Adipocyte (in vitro differentiated cells): Measurements from ENCODE around the gene PRDM16.

ENCODE experiments used
- DNase-seq: peaks from one replicate; pipeline ENCODE4 v3.0.0-alpha.2; 2015; ENCODE audit warnings: low read depth
- H3K27me3 ChIP-seq: replicated peaks from 2 replicates; pipeline ENCODE4 v1.7.0; 2013; ENCODE audit warnings: mild to moderate bottlenecking, low read length, moderate library complexity; ENCODE audit not compliant: control insufficient read depth, insufficient read depth
- H3K36me3 ChIP-seq: 2 replicates; pipeline ENCODE4 v1.7.0; 2013; ENCODE audit warnings: low read length, mild to moderate bottlenecking, moderate library complexity; ENCODE audit not compliant: control insufficient read depth, insufficient read depth, severe bottlenecking
- H3K4me1 ChIP-seq: 2 replicates; pipeline ENCODE4 v1.7.0; 2013; ENCODE audit warnings: mild to moderate bottlenecking, low read length, moderate library complexity; ENCODE audit not compliant: control insufficient read depth, insufficient read depth
- H3K4me3 ChIP-seq: 2 replicates; pipeline ENCODE4 v1.7.0; 2013; ENCODE audit warnings: mild to moderate bottlenecking, low read length, moderate library complexity
- H3K9ac ChIP-seq: 2 replicates; pipeline ENCODE4 v1.7.0; 2013; ENCODE audit warnings: mild to moderate bottlenecking, low read length, moderate library complexity
- H3K9me3 ChIP-seq: 2 replicates; pipeline ENCODE4 v1.7.0; 2013; ENCODE audit warnings: mild to moderate bottlenecking, low read length, moderate library complexity; ENCODE audit not compliant: control insufficient read depth

PRDM16 gene

DNA sequence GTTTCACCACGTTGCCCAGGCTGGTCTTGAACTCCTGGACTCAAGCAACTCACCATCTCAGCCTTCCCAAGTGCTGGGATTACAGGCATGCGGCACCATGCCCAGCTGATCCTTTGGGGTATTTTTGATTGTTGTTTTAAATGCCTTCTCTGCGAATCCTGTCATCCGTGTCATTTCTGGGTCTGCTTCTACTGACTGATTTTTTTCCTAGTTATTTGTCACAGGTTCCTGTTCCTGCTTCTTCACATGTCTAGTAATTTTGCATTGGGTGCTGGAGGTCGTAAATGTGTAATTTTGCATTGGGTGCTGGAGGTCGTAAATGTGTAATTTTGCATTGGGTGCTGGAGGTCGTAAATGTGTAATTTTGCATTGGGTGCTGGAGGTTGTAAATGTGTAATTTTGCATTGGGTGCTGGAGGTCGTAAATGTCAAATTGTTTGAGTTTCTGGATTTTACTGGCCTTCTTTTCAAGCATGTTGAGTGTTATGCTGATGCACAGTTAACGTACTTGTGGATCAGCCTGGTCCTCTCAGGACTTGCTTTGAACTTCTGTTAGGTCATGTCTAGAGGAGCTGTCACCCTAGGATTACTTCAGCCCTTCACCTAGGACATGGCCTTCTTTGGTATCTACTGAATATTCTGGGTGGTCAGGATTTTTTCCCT is 381.3 kb downstream of the PRDM16 start:
- no peaks in the 10 kb centered on the region for H3K4me1 ChIP-seq
- H3K9me3 ChIP-seq: peaks cover 40% of the 10 kb centered on the region
- H3K4me3 ChIP-seq: no peak overlapping the region
- no peak overlapping the region for H3K9ac ChIP-seq
- no peak for DNase-seq
- peaks cover 56% of the 10 kb centered on the region for H3K27me3 ChIP-seq
- no peaks in the 10 kb centered on the region for H3K36me3 ChIP-seq

GRCh38 chr1:3450983-3451382 is 382.0 kb downstream of the PRDM16 start:
- no peak overlapping the region for H3K9ac ChIP-seq
- no peak for DNase-seq
- peaks cover 34% of the 10 kb centered on the region for H3K9me3 ChIP-seq
- peaks cover 60% of the 10 kb centered on the region for H3K27me3 ChIP-seq
- H3K4me3 ChIP-seq: no peak overlapping the region
- no peaks in the 10 kb centered on the region for H3K4me1 ChIP-seq
- no peaks in the 10 kb centered on the region for H3K36me3 ChIP-seq

DNA sequence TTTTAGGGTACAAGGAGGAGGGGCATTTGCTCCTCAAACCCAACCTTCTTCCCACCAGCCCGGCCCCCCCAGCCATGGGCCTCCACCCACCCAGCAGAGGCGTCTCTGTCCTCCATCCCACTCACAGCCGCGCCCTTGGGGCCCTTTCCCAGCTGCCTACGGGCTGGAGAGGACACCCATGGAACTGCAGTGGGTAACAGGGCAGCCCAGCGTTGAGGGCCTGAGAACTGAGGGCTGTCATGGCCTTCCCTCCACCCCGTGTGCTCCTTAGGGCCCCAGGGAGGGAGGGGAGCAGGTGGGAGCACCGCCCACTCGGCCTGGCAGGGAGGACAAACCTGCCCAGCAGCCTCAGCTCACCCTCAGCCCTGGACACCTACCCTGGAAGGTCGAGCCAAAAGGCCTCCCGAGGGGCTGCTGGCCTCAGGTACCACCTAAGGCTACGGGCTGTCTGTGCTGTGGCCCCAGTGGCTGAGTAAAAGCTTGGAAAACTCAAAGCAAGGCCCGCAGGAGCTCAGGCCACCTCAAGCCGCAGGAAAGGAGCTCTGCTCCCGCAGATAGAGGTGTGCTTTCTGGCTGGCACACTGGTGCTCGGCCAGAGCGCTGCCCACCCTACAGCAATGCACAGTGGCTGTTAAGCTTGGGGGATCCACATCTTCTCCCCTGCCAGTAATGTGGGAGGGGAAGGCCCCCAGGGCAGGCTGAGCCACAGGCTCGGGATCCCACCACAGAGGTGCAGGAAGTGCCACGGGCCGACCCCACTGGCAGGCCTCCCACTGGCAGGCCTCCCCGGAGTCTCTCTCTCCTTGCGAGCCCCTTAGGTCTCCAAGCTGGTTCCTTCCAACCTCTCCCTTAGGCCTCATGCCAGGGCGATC is 383.2 kb downstream of the PRDM16 start:
- no peak for DNase-seq
- H3K9ac ChIP-seq: peak overlapping the region; percentile 74
- no peaks in the 10 kb centered on the region for H3K4me1 ChIP-seq
- H3K27me3 ChIP-seq: peaks cover 72% of the 10 kb centered on the region
- H3K9me3 ChIP-seq: peaks cover 26% of the 10 kb centered on the region
- no peak overlapping the region for H3K4me3 ChIP-seq
- no peaks in the 10 kb centered on the region for H3K36me3 ChIP-seq

- no peaks in the 10 kb centered on the region for H3K4me1 ChIP-seq
- DNase-seq: no peak
Observed at GRCh38 chr1:3452866-3453175, 383.8 kb downstream of the PRDM16 start.

DNA sequence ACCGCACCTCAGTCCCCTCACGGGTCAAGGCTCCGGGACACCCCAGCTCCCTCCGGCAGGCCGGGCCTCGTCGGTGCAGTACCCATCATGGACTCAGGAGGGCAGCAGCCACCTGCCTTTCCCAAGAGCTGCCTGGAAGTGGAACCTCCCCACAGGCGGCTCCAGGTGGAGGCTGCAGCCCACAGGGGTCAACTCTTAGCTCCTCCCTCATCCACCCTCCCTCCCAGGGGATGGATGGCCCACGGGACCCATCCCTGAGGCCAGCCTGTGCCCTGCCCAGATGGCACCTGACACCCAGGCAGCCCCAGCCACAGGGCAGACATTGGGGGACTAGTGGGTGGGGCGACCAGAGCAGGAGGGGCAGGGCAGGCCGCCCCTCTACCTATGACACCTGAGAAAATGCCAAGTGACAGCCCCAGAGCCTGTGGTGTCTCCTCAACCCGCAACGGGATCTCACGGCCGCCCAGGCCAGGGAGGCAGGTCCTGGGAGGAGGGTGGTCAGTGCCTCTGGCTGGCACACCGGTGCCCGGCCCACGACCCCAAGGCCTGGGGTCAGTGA is 384.3 kb downstream of the PRDM16 start:
- H3K4me1 ChIP-seq: no peaks in the 10 kb centered on the region
- DNase-seq: peak; percentile 81
- H3K9ac ChIP-seq: peak overlapping the region; percentile 74
- peaks cover 71% of the 10 kb centered on the region for H3K27me3 ChIP-seq
- no peaks in the 10 kb centered on the region for H3K36me3 ChIP-seq
- H3K4me3 ChIP-seq: no peak overlapping the region
- H3K9me3 ChIP-seq: peaks cover 15% of the 10 kb centered on the region

More at GRCh38 chr1:3452866-3453175, 383.8 kb downstream of the PRDM16 start:
- Histone ChIP-seq H3K9ac (peak overlapping the region; percentile 74), H3K36me3 (no peaks in the 10 kb centered on the region), H3K27me3 (peaks cover 72% of the 10 kb centered on the region), H3K9me3 (peaks cover 20% of the 10 kb centered on the region), H3K4me3 (no peak overlapping the region)

DNA sequence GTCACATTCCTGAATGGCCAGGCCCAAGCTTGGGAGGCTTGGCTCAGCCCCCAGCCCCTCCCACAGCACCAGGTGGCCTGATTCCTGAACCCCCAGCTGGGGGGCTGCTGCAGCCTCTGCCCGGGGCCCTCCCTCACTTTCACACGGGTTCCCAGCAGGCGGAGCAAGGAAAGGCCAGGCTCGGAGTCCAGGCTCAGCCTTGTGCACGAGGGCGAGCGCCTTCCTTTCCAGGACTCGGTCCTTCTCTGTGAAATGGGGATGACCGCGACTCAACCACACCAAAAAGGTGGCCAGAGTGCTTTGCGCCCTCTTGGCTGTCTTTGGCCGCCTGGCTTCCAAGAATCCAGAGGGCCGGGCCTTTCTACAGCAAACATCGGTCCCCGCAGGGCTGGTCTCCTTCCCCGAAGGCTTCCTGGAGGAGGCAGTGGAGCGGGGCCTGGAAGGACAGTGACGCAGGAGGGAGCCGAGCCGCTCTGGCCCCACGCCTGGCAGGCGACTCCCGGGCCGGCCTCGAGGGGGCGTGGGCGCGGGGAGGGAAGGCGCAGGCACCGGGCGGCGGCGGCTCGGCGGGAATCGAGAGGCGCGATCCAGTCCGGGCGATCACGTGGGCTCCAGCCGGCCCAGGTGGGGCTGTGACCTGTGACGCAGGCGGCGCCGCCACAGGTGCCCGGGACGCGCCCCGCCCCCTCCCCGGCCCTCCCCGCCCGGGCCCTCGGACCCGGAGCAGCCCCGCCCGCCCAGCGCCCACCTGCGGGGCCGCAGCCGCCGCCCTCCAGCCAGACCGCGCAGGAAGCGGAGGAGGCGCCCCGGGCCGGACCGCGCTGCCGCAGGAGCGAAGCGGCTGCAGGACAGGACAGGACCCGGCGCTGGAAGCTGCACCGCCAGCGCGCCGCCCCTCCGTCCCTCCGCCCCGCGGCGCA is 385.1 kb downstream of the PRDM16 start, which contains the start of gene ARHGEF16:
TSS of gene ARHGEF16 (plus strand) at position 775 of the 920 bp plus-strand sequence. CDS start 8,420 bp downstream, outside the sequence.
- H3K9me3 ChIP-seq: peaks cover 12% of the 10 kb centered on the region
- H3K27me3 ChIP-seq: peaks cover 67% of the 10 kb centered on the region
- DNase-seq: peak; percentile 66
- H3K4me1 ChIP-seq: no peaks in the 10 kb centered on the region
- H3K9ac ChIP-seq: no peak within 1 kb of the TSS
- no peaks in the 10 kb centered on the region for H3K36me3 ChIP-seq
- H3K4me3 ChIP-seq: no peak within 1 kb of the TSS

DNA sequence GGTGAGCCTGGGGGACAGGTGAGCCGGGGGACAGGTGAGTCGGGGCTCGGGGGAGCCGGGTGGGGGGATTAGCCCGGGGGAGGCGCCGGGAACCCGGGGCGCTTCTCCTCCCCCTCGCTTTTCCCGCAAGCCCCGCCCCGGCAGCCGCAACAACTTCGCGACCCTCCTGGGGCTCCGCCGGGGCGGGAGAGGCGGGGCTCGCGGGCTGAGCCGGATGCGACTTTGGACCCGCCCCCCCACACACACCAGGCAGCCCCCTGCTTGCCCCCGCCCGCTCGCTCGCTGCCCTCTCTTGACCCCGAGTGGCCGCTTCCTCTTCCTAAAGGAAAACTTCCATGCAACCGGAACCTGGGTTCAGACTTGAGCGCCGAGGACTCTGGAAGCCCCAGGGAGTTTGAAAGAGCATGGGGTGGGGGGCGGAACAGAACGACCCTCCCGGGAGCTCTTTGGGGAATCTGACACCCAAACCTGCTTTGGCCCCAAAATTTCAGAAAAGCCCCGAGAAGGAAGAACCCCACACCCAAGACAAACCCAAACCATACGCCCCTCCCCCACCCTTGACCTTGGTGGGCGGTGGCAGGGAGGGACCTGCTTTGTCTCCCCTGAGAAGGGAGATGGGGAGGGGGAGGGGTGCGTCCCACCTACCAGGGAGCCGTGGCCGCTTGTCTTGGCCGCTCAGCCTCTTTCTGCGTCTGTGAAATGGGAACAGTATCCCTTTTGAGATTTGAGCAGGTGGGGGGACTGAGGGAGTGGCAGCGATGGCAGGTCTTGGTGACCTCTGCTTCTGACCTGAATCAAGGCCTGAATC is 386.0 kb downstream of the PRDM16 start:
- H3K4me3 ChIP-seq: no peak overlapping the region
- H3K4me1 ChIP-seq: no peaks in the 10 kb centered on the region
- no peak for DNase-seq

DNA sequence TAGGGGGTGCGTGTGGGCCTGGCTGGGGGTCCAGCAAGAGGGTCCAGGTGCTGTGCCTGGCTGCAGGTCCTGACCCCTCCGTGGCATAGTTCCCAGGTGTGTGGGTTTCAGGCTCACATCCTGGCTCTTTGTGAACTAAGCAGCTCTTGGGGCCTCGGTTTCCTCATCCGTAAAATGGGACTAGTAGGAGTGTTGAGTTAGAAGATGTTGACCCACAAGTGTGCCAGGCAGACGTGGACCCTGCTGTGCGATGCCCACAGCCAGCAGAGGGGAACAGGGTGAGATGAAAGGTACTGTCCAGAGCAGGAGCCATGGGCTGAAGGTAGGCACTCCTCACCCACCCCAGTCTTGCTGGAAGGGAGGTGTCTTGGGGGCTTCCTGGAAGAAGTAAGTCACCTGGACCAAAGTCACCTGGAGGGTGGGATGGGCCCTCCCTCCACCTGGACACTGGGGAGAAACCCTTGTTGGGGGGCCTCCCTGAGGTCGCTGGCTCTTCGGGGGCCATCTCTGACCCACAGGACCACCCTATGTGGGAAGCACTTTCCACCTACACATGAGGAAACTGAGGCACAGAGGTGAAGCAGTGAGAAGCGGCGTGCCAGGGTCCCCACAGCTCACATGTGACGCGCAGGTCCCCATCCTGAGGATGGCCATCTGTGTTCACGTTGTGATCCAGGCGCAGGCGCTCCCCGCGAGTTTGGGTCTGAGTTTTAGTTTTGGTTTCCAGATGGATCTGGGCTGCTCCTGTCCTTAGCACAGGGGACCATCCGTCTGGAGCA is 386.9 kb downstream of the PRDM16 start:
- H3K4me3 ChIP-seq: no peak overlapping the region
- DNase-seq: no peak
- peaks cover 1% of the 10 kb centered on the region for H3K9me3 ChIP-seq

More for the DNA sequence above, 386.0 kb downstream of the PRDM16 start:
- H3K9me3 ChIP-seq: peaks cover 10% of the 10 kb centered on the region
- peaks cover 61% of the 10 kb centered on the region for H3K27me3 ChIP-seq
- no peaks in the 10 kb centered on the region for H3K36me3 ChIP-seq
- no peak overlapping the region for H3K9ac ChIP-seq

GRCh38 chr1:3456449-3456963 is 387.5 kb downstream of the PRDM16 start:
- Histone ChIP-seq H3K9ac (no peak overlapping the region), H3K27me3 (peaks cover 56% of the 10 kb centered on the region), H3K4me1 (peaks cover 5% of the 10 kb centered on the region), H3K36me3 (no peaks in the 10 kb centered on the region), H3K9me3 (no peaks in the 10 kb centered on the region), H3K4me3 (no peak overlapping the region)
- no peak for DNase-seq

More for the DNA sequence above, 386.9 kb downstream of the PRDM16 start:
- Histone ChIP-seq H3K9ac (no peak overlapping the region), H3K36me3 (no peaks in the 10 kb centered on the region), H3K27me3 (peaks cover 56% of the 10 kb centered on the region), H3K4me1 (peaks cover 3% of the 10 kb centered on the region)
